Globus pallidus (tissue), 1 donor: ENCODE results near the gene ARHGAP24.
"Not testable (repeated sequence)": the region's sequence is repeated elsewhere in the genome, so short reads cannot be mapped to it uniquely, and the experiment has no call there.

Experiments
- DNase-seq: peaks from one replicate; pipeline ENCODE4 v3.0.0-alpha.2; 2015; ENCODE audit warnings: low spot score

Gene ARHGAP24

DNA sequence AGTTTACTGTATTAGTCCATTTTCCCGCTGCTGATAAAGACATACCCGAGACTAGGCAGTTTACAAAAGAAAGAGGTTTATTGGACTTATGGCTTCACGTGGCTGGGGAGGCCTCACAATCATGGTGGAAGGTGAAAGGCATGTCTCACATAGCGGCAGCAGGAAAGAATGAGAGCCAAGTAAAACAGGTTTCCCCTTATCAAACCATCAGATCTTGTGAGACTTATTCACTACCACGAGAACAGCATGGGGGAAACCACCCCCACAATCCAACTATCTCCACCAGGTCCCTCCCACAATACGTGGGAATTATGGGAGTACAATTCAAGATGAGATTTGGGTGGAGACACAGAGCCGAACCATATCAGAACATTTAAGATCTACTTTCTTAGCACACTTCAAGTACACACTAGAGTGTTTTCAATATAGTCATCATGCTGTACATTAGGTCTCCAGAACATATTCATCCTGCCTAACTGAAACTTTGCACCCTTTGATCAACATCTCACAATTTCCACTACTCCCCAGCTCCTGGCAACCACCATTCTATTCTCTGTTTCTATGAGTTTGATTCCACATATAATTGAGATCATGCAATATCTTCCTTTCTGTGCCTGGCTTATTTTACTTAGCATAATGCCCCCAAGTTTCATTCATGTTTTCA, 341.0 kb downstream of the ARHGAP24 start:
- no peak for DNase-seq

DNA sequence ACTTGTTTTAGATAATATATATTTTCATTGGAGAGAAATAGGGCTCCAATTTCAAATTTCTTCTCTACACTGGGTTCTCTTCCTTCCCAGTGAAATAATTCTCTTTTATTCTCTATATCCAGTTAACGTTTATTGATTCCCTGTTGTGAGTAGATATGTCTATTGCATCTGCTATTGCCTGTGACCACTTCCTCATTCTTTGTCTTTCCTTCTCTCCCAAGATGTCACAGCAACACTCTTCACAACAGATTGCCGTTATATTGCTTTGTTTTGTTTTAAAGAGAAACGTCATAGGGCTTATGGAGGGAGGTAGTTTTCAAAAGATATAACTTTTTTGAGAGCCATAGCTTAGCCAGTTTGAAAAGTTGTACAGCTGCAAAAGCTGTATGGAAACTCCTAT, 343.8 kb downstream of the ARHGAP24 start:
- DNase-seq = no peak

DNA sequence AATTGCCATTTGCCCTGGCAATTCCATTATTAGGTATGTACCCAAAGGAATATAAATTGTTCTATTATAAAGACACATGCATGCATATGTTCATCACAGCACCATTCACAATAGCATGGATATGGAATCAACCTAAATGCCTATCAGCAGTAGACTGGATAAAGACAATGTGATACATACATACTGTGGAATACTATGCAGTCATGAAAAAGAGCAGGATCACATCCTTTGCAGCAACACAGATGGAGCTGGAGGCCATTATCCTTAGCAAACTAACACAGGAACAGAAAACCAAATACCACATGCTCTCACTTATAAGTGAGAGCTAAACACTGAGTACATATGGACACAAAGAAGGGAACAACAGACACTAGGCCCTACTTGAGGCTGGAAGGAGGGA, 345.2 kb downstream of the ARHGAP24 start:
- not testable (repeated sequence) for DNase-seq

- DNase-seq = no peak
These were observed 346.9 kb downstream of the ARHGAP24 start for GRCh38 chr4:85821688-85822455.

DNA sequence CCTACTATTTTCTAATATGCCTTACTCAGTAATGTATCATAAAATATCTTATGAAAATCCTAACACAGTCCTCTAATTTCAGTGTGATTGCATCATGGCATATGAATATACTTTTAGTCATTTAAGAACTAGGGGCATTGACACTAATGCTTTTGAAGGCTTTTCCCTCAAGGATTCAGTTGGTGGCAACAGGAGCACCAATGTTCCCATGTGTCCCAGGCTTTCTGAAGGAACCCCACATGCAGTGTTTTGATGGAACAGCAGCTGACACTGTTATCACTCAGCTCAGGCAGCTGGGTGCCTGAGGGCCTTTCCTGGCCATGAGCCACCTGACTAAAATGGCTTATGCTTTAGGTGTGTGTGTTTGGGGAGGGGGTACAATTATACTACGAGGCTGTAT, 348.3 kb downstream of the ARHGAP24 start:
- no peak for DNase-seq

DNA sequence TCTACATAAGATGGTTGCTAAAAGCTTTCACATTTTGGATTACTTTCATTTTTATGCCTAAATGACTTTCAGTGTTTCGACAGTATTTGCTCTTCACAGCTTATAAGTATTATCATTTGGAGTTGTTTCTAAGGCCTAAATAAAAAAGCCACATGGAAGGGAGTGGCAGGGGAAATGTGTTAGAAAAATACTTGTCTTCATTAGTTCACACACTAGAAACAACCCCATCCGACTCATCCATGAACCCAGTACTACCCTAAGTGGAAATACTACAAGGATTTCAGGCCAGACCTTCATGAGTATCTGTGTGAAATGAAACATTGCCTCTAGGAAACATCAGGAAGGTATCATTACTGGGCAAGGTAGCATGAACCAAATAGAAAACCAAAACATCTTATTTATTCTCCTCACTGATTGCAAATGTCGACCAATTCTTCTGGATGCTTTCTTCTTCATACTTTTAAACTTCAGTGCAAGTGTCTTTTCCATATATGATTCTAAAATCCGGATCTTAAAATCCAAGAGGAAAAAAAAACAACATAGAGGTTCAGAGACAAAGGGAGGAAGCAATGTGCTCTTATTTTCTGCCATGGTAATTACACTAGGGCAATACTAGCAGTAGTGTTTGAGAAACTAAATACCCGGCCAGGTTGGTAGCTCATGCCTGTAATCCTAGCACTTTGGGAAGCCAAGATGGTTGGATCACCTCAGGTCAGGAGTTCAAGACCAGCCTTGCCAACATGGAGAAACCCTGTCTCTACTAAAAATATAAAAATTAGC, 349.4 kb downstream of the ARHGAP24 start:
- no peak for DNase-seq

- DNase-seq = peak; percentile 33
These were observed 351.2 kb downstream of the ARHGAP24 start for GRCh38 chr4:85826060-85826678.

DNA sequence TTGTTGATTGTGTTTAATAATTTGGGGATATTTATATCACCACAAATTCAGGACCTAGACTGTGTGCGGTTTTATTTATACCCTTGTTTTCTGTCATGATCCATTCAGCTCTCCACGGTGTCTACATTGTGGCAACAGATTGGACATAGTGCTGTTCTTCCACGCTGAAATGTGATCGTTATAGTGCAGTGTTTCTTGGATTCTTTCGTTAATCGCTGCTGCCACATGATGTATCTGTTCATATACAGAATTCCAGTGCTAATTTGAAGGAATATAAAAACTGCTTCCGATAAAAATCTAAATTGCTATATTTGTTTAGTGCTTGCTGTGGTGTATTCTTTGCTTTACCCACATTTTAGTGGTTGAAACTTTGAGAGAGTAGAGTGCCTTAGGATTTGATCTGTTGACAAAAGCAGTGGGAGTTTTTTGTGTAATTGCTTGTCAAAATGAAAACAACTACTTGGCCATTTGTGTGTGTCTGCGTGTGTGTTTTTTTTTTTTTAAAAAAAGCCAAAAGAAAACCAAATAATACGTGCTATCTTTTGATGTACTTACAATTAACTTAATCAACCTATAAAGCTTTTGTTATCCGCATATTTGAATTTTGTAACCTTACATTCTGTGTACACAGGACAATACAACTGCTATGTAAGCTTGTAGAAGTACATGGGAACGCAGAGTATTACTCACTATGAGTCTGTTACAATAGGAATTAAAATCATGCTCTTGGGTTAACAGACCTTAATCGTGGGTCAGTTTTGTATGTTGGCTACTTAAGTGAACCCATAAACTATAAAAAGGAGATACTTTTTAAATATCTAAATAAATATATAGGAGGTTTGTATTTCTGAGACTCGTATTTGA, 353.3 kb downstream of the ARHGAP24 start:
- DNase-seq = no peak

DNA sequence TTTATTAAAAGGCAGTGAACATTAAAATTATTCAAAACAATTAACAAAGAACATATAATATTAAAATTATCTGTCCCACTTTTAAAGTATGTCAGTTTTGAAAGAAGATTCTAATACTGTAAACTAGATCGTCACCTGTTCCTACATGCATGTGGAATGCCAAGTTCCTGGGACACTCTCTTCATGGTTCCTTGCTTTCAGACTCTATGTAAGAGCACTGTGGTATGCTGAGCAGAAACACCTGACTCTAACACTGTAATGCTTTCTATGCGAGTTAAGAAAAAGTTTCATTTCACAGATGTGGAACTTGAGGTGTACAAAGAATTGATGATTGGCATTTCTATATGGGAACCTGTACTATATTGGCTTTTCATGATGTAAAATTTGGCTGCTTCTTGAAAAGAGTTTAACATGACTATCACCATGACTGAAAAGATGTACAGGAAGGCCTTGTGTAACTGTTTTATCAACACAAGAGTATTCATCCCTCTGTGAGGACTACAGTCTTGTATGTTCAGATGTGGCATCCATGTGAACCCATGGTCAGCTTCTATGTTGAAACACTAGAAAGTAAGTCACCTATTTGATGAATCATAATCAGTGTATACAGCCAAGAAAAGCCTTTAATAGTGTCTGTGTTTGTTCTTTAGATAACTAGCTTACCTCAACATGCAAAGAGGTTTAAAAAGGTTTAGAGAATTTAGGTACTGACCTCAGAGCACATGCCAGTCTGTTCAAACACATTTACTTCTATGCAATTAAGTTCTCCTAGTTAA, 354.5 kb downstream of the ARHGAP24 start:
- no peak for DNase-seq

- no peak for DNase-seq
These were observed 356.7 kb downstream of the ARHGAP24 start for GRCh38 chr4:85831647-85832046.

DNA sequence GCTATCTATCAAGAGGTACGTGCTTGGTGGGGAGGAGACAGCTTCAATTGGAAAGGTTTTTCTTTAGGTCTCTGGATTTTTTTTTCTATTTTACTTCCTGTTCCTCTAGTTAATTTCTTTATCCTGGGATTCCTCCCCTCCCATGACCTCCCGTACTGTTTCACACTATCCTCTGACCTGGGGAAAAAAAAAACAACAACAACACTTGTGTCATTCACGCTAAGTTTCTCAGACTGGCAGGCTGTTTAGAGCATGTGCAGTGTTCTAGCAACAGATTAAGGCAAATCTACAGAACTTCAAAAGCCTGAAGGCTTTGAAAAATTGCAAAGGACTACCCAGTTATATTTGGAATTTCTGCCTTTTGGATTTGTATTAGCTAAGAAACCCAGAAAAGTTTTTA, 358.4 kb downstream of the ARHGAP24 start:
- no peak for DNase-seq

- DNase-seq = no peak
These were observed 360.0 kb downstream of the ARHGAP24 start for GRCh38 chr4:85834934-85835333.

DNA sequence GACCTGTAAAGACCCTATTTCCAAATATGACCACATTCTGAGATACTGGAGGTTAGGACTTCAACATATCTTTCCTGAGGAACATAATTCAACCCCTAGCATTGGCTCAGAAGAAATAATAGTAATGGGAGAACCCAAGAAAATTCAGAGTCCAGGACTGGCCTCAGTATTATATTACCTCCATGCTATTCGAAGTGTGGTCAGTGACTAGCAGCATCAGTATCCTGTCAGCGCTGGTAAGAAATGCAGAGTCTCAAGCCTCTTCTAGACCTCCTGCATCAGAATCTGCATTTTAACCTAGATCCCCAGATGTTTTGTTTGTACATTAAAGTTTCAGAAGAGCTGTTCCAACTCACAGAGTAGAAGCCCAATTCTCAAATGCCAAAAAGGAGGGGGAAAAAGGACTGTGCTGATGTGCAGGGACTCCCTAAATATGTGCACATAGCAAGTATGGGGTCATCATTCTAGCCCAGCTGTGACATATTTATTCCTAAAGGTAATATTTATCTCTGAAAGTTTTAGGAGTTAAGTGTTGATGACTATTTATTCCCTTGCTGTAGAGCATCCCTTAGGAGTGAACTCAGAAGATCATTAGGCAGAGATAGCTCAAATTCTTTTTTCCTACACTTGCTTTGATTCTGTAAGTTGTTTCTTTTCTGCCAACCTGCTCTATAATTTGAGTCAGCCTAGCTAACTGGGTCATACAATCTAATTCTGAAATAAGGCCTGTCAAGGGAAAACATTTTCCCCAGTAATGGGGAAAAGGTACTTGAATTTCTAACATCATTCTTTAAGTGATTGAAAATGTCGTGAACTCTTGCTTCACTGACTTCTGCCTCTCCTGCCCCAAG, 361.9 kb downstream of the ARHGAP24 start:
- no peak for DNase-seq

- DNase-seq = no peak
These were observed 362.4 kb downstream of the ARHGAP24 start for GRCh38 chr4:85837439-85837733.

GRCh38 chr4:85839981-85840451, 365.1 kb downstream of the ARHGAP24 start:
- not testable (repeated sequence) for DNase-seq

- DNase-seq = peak; percentile 83
These were observed 367.6 kb downstream of the ARHGAP24 start for GRCh38 chr4:85842540-85842939.

- not testable (repeated sequence) for DNase-seq
These were observed 378.8 kb downstream of the ARHGAP24 start for GRCh38 chr4:85853740-85854139.

DNA sequence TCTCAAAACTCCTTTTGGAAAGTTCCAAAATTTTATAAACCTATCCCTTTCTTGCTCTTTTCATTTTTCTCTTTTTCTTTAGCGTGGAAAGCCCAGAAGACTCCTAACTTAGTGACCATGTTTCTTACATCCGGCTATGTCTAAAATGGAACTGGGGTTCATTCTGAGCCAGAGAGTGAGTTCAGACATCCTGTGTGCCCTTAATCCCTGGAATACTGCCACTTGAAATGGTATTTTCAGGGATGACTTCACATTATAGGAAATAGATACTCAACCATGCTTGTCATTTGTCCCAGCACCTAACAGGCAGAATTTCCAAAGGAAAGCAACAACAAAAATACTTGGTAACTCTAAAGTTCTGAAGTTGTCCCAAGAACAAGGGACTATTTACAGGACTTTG, 379.6 kb downstream of the ARHGAP24 start:
- no peak for DNase-seq

- DNase-seq = no peak
These were observed 385.3 kb downstream of the ARHGAP24 start for GRCh38 chr4:85860066-85860740.
